NCI-H345 (cell line): ENCODE results near the gene BOC.
"Not testable (repeated sequence)": the region's sequence is repeated elsewhere in the genome, so short reads cannot be mapped to it uniquely, and the experiment has no call there.

Experiments used
- DNase-seq: peaks from one replicate; lab custom pipeline; 2025; lab: John Stamatoyannopoulos, UW

Gene BOC

GRCh38 chr3:113211330-113212149 lies at the start of gene BOC:
TSS of gene BOC (plus strand) at chr3:113211557. CDS start at chr3:113249803, 38,246 bp downstream.
- DNase-seq: no peak

GRCh38 chr3:113161661-113162060 lies 49.7 kb upstream of the BOC start:
- DNase-seq: no peak

GRCh38 chr3:113163152-113163551 lies 48.2 kb upstream of the BOC start:
- DNase-seq: no peak

GRCh38 chr3:113165841-113166240 lies 45.5 kb upstream of the BOC start:
- DNase-seq: no peak

- DNase-seq: no peak
These were observed 45.0 kb upstream of the BOC start for GRCh38 chr3:113166357-113166718.

- peak; percentile 60 for DNase-seq
These were observed 44.5 kb upstream of the BOC start for GRCh38 chr3:113166719-113167492.

GRCh38 chr3:113167825-113168801 lies 43.2 kb upstream of the BOC start:
- peak; percentile 71 for DNase-seq

- no peak for DNase-seq
These were observed 41.4 kb upstream of the BOC start for GRCh38 chr3:113169891-113170452.

GRCh38 chr3:113170771-113171170 lies 40.6 kb upstream of the BOC start:
- DNase-seq: no peak

- not testable (repeated sequence) for DNase-seq
These were observed 39.6 kb upstream of the BOC start for GRCh38 chr3:113171675-113172300.

- no peak for DNase-seq
These were observed 38.3 kb upstream of the BOC start for GRCh38 chr3:113173102-113173501.

GRCh38 chr3:113174304-113174703 lies 37.1 kb upstream of the BOC start:
- DNase-seq: no peak

- no peak for DNase-seq
These were observed 36.4 kb upstream of the BOC start for GRCh38 chr3:113174801-113175485.

- no peak for DNase-seq
These were observed 33.8 kb upstream of the BOC start for GRCh38 chr3:113177526-113177925.

GRCh38 chr3:113179235-113179824 lies 32.0 kb upstream of the BOC start:
- no peak for DNase-seq

- no peak for DNase-seq
These were observed 27.4 kb upstream of the BOC start for GRCh38 chr3:113183748-113184661.

- no peak for DNase-seq
These were observed 26.0 kb upstream of the BOC start for GRCh38 chr3:113185194-113185835.

- no peak for DNase-seq
These were observed 24.8 kb upstream of the BOC start for GRCh38 chr3:113186566-113186965.

- DNase-seq: no peak
These were observed 18.1 kb upstream of the BOC start for GRCh38 chr3:113193288-113193687.
